Activated CD8-positive, alpha-beta T cell treated with anti-CD3 and anti-CD28 coated beads for 36 hours (primary cell): Measurements from ENCODE around the gene CDC27. TPM values are rescaled to one million over a fixed set of nuclear protein-coding genes. Genes with fewer than 3 reads are reported as not detected.

ENCODE experiments used
- ATAC-seq: fragments of 200-7000 bp; cut with Tn5 transposase; one replicate; pipeline ENCODE4 v1.10.0; 2021; ENCODE audit warnings: mild to moderate bottlenecking, moderate library complexity
- CTCF ChIA-PET: fragments of 350-600 bp; sonication (Branson Sonifier 250); formaldehyde crosslinking; loops from one replicate; lab custom pipeline; 2021; ENCODE audit warnings: antibody characterized with exemption; lab: Charles Lee
- POLR2A ChIA-PET: fragments of 350-600 bp; sonication (Branson Sonifier 250); formaldehyde crosslinking; loops from one replicate; lab custom pipeline; 2021; ENCODE audit warnings: antibody characterized with exemption; lab: Charles Lee
- DNase-seq: peaks from one replicate; pipeline ENCODE4 v3.0.0-alpha.2; 2020
- H3K27ac Mint-ChIP-seq: one replicate; pipeline ENCODE4 v1.8.0; 2021; ENCODE audit warnings: mild to moderate bottlenecking, mixed read lengths
- H3K27me3 Mint-ChIP-seq: one replicate; pipeline ENCODE4 v1.8.0; 2021; ENCODE audit warnings: mixed read lengths
- H3K36me3 Mint-ChIP-seq: one replicate; pipeline ENCODE4 v1.8.0; 2021; ENCODE audit warnings: low read depth, mixed read lengths
- H3K4me1 Mint-ChIP-seq: one replicate; pipeline ENCODE4 v1.8.0; 2021; ENCODE audit warnings: low read depth, mixed read lengths
- H3K4me3 Mint-ChIP-seq: one replicate; pipeline ENCODE4 v1.8.0; 2021; ENCODE audit warnings: mild to moderate bottlenecking, moderate library complexity, mixed read lengths
- H3K9me3 Mint-ChIP-seq: one replicate; pipeline ENCODE4 v1.8.0; 2021; ENCODE audit warnings: mixed read lengths
- CTCF ChIP-seq: fragments of 200-600 bp; IDR thresholded peaks from one replicate; pipeline ENCODE4 v1.8.0; 2022; ENCODE audit warnings: antibody characterized with exemption, mild to moderate bottlenecking
- intact Hi-C: fragments of 100-400 bp; cut with micrococcal nuclease; formaldehyde crosslinking; loops from one replicate; pipeline ENCODE4 v1.10.0; 2022
- total RNA-seq, 2 experiments: library from RNA; stranded (reverse); gene quantifications; one replicate each; pipeline ENCODE4 v1.2.3, GENCODE V29; 2021

The CDC27 gene
- total RNA-seq, 2 experiments from 2014 or later: 103 TPM

GRCh38 chr17:47214931-47215330, 25.8 kb upstream of the CDC27 start:
- no peak for ATAC-seq
- H3K36me3 Mint-ChIP-seq: no peaks in the 10 kb centered on the region
- no peak for DNase-seq
- ChIA-PET CTCF (interaction anchor here (0.7 kb wide), 1 partner anchor 11 kb away, joined by 3 read pairs; no protein-coding TSS in a partner anchor), POLR2A (no interaction called here)
- intact Hi-C loops: no loop called here
- H3K27ac Mint-ChIP-seq: no peak overlapping the region
- H3K4me3 Mint-ChIP-seq: no peak overlapping the region
- H3K9me3 Mint-ChIP-seq: no peaks in the 10 kb centered on the region
- peaks cover 26% of the 10 kb centered on the region for H3K4me1 Mint-ChIP-seq
- no peaks in the 10 kb centered on the region for H3K27me3 Mint-ChIP-seq
- TF ChIP-seq CTCF: no peak

GRCh38 chr17:47213540-47213939, 24.4 kb upstream of the CDC27 start:
- peaks cover 12% of the 10 kb centered on the region for H3K4me1 Mint-ChIP-seq
- no peak overlapping the region for H3K27ac Mint-ChIP-seq
- CTCF ChIA-PET: no interaction called here
- intact Hi-C loops: no loop called here
- POLR2A ChIA-PET: interaction anchor here (0.6 kb wide), 1 partner anchor 79 kb away, joined by 4 read pairs; no protein-coding TSS in a partner anchor
- ATAC-seq (no peak), DNase-seq (no peak)
- no peaks in the 10 kb centered on the region for H3K9me3 Mint-ChIP-seq
- TF ChIP-seq CTCF: no peak
- no peaks in the 10 kb centered on the region for H3K36me3 Mint-ChIP-seq
- H3K4me3 Mint-ChIP-seq: no peak overlapping the region
- H3K27me3 Mint-ChIP-seq: no peaks in the 10 kb centered on the region

GRCh38 chr17:47212458-47212857, 23.4 kb upstream of the CDC27 start:
- H3K4me3 Mint-ChIP-seq: no peak overlapping the region
- no peak for ATAC-seq
- H3K27ac Mint-ChIP-seq: no peak overlapping the region
- no peak for TF ChIP-seq CTCF
- POLR2A ChIA-PET: no interaction called here
- DNase-seq: no peak
- H3K27me3 Mint-ChIP-seq: no peaks in the 10 kb centered on the region
- intact Hi-C loops: no loop called here
- H3K9me3 Mint-ChIP-seq: no peaks in the 10 kb centered on the region
- CTCF ChIA-PET: no interaction called here
- no peaks in the 10 kb centered on the region for H3K36me3 Mint-ChIP-seq
- H3K4me1 Mint-ChIP-seq: peaks cover 11% of the 10 kb centered on the region

- no peak for DNase-seq
- POLR2A ChIA-PET: interaction anchor here (0.9 kb wide), 1 partner anchor 10 kb away, joined by 3 read pairs; no protein-coding TSS in a partner anchor
- no peak for TF ChIP-seq CTCF
- Mint-ChIP-seq H3K4me3 (no peak overlapping the region), H3K27me3 (no peaks in the 10 kb centered on the region), H3K9me3 (no peaks in the 10 kb centered on the region), H3K4me1 (peaks cover 18% of the 10 kb centered on the region), H3K27ac (no peak overlapping the region), H3K36me3 (no peaks in the 10 kb centered on the region)
- ATAC-seq: no peak
- intact Hi-C loops: no loop called here
- CTCF ChIA-PET: no interaction called here
These were observed 21.7 kb upstream of the CDC27 start for GRCh38 chr17:47210779-47211178.

- DNase-seq (no peak), ATAC-seq (no peak)
- POLR2A ChIA-PET: interaction anchor here (0.9 kb wide), 1 partner anchor 10 kb away, joined by 3 read pairs; no protein-coding TSS in a partner anchor
- no peak overlapping the region for H3K27ac Mint-ChIP-seq
- no peaks in the 10 kb centered on the region for H3K9me3 Mint-ChIP-seq
- H3K4me1 Mint-ChIP-seq: peaks cover 24% of the 10 kb centered on the region
- H3K4me3 Mint-ChIP-seq: no peak overlapping the region
- no peaks in the 10 kb centered on the region for H3K27me3 Mint-ChIP-seq
- no peaks in the 10 kb centered on the region for H3K36me3 Mint-ChIP-seq
- CTCF ChIA-PET: interaction anchor here (1.3 kb wide), 1 partner anchor 406 kb away, joined by 3 read pairs; no protein-coding TSS in a partner anchor
- no peak for TF ChIP-seq CTCF
- intact Hi-C loops: no loop called here
These were observed 21.0 kb upstream of the CDC27 start for GRCh38 chr17:47210105-47210504.
